HTR-8/SVneo (cell line): Measurements from ENCODE around the gene GAMT.

Source experiments
- DNase-seq: peaks from one replicate; pipeline ENCODE4 v3.0.0; 2011; ENCODE audit warnings: low spot score, mixed read lengths; ENCODE audit not compliant: insufficient read length
- FAIRE-seq: peaks from 2 replicates; lab custom pipeline; 2011; peaks lifted over from hg19 to GRCh38; lab: Jason Lieb, UNC

GAMT gene

DNA sequence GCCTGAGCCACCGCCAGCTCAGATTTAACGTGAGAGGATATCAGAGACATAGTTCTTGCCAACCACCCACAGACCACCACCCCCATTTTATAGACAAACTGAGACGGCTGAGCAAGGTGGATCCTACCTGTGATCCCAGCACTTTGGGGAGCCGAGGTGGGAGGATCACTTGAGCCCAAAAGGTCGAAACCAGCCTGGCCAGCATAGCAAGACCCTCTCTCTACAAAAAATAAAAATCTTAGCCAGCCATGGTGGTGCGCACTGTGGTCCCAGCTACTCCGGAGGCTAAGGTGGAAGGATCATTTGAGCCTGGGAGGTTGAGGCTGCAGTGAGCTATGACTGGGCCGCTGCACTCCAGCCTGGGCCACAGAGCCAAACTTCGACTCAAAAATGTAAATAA lies 48.2 kb downstream of the GAMT start:
- no peak for DNase-seq
- no peak for FAIRE-seq

DNA sequence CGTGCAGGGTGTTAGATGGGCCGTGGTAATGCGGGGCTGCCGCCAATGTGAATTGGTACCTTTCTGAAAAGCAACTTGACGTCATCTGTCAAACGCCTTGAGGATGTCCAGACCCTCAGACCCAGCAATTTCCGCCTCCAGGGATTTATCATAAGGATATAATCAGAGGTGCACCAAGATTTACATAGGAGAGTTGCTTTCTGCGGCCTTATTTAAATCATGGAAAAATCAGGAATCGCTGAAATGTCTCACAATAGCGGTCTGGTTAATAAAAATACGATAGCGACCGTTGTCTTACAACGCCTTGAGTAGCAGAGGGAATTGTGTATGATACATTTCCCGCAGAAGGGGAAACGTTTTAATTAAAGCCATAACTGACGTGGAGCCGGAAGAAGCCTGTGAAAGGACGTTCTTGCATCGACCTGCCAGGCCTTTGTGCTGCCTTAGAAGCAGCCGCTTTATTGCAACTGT lies 49.9 kb downstream of the GAMT start:
- no peak for FAIRE-seq
- DNase-seq: no peak

DNA sequence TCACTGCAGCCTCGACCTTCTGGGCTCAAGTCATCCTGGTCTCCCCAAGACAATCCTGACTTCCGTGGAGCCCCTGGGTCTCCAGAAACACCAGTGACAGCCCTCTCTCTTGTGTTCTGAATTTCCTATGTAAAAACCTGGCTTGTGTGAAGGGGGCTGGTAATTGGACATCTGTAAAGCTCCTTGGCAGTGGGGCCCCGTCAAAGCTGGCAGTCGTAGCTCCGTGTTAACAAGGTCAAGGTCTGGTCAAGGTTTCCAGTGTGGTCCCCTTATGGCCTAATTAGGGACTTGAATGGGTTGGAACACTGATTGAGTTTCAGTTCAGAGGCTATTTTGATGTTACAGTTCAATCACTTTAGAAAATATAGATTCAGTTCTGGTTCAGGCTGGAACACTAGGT lies 50.5 kb downstream of the GAMT start:
- DNase-seq (no peak), FAIRE-seq (no peak)

DNA sequence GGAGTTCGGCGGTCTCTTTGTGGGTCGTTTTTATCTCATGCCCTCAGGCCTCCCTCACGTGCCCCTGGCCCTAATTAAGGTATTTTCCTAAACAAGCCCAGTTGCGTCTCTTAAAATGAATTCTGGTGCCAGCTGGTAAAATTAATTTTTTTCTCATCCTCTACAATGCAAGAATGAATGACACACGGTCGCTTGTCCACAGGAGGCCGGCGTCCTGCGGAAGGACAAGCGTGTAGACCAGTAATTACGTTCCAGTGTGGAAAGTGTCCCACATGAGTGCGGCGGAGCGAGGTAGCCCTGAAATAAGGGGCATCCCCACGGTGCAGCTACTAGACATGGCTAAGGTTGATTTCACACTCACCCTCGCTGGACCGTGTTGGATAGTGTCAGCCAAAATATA lies 52.1 kb downstream of the GAMT start:
- DNase-seq (no peak), FAIRE-seq (no peak)
